Thymus (tissue), 11 donors: ENCODE measurements around the gene SPTBN1. TPM values are rescaled to one million over a fixed set of nuclear protein-coding genes. Genes with fewer than 3 reads are reported as not detected.
A peak's percentile ranks its signal among the peaks of the same experiment; 100 is the strongest.
"Not testable (repeated sequence)": the region's sequence is repeated elsewhere in the genome, so short reads cannot be mapped to it uniquely, and the experiment has no call there.

Experiments
- DNase-seq, 9 donors: peaks; one replicate each; pipeline ENCODE4 v3.0.0-alpha.2; 2013; ENCODE audit warnings: low spot score in 9 of 9, low read depth in 6 of 9, missing footprints in 1 of 9
- H3K27ac ChIP-seq, 2 donors: one replicate each; pipeline ENCODE4 v1.5.1; 2013; ENCODE audit warnings: control low read depth in 1 of 2, low read depth in 1 of 2, low read length in 1 of 2, mild to moderate bottlenecking in 1 of 2, moderate library complexity in 1 of 2
- H3K27me3 ChIP-seq, 2 donors: one replicate each; pipeline ENCODE4 v1.5.1; 2013; ENCODE audit warnings: low read length in 1 of 2; ENCODE audit not compliant: control insufficient read depth in 2 of 2, insufficient read depth in 1 of 2
- H3K36me3 ChIP-seq, 2 donors: one replicate each; pipeline ENCODE4 v1.5.1; 2013; ENCODE audit warnings: low read length in 1 of 2, mild to moderate bottlenecking in 1 of 2, moderate library complexity in 1 of 2; ENCODE audit not compliant: control insufficient read depth in 2 of 2, insufficient read depth in 2 of 2
- H3K4me1 ChIP-seq, 2 donors: one replicate each; pipeline ENCODE4 v1.5.1; 2013; ENCODE audit warnings: low read length in 2 of 2; ENCODE audit not compliant: control insufficient read depth in 2 of 2, insufficient read depth in 2 of 2
- H3K4me3 ChIP-seq, 2 donors: one replicate each; pipeline ENCODE4 v1.5.1; 2013; ENCODE audit warnings: low read length in 2 of 2, control low read depth in 1 of 2, mild to moderate bottlenecking in 1 of 2
- H3K9me3 ChIP-seq, 2 donors: one replicate each; pipeline ENCODE4 v1.5.1; 2013; ENCODE audit warnings: low read length in 1 of 2, mild to moderate bottlenecking in 1 of 2; ENCODE audit not compliant: control insufficient read depth in 2 of 2, insufficient read depth in 1 of 2
- WGBS: extraction: QIAGEN DNeasy Blood & Tissue Kit; methylation state at CpG from one replicate; pipeline ENCODE4 v1.1.7; 2013; 5-methylcytosine and 5-hydroxymethylcytosine counted together
- polyA plus RNA-seq: library from polyadenylated mRNA; stranded (reverse); fragments of 200-250 nt; gene quantifications from one replicate; pipeline ENCODE4 v1.2.3, GENCODE V29; 2013
- total RNA-seq: library from RNA; stranded (reverse); fragments of 120-200 nt; gene quantifications from one replicate; pipeline ENCODE4 v1.2.4, GENCODE V29; 2013
- donor health status: healthy.

SPTBN1 gene
- total and polyA plus RNA-seq, 2 donors, result 37.1 to 74.4 TPM

DNA sequence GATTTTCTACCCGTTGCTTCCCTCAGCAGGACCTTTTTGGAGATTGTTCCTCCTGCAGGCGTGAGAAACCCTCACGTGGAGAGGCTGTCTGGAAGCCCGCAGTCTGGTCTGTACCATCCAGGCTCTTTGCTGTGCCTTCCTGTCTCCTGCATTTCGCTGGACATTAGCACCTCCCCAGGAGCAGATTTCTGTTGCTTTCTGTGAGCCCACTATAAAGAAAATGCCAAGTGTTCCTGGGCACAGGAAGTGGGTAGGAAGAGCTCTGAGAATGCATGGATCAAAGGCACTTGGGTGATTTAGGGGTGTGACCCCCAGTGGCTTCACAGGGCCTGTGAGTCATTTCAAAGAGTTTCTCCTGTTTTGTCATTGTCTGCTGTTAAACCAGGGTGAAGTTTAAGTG is 27.3 kb downstream of the SPTBN1 start:
- Histone ChIP-seq H3K4me1 (peaks cover 0 to 3% of the 10 kb centered on the region in 2 donors), H3K4me3 (no peak overlapping the region), H3K27ac (no peak overlapping the region)

GRCh38 chr2:54485756-54486155 is 29.6 kb downstream of the SPTBN1 start:
- not testable (repeated sequence) for H3K4me3 ChIP-seq, H3K27me3 ChIP-seq, DNase-seq, H3K4me1 ChIP-seq, H3K36me3 ChIP-seq, H3K9me3 ChIP-seq, H3K27ac ChIP-seq
- 98% methylated on average over 33 of the region's 35 CpGs for WGBS

More for the DNA sequence above, 27.3 kb downstream of the SPTBN1 start:
- DNase-seq, result no peak
- H3K27me3 ChIP-seq, result no peaks in the 10 kb centered on the region
- no peaks in the 10 kb centered on the region for H3K36me3 ChIP-seq
- 96% methylated on average over 5 of the region's 5 CpGs for WGBS
- no peaks in the 10 kb centered on the region for H3K9me3 ChIP-seq

- Histone ChIP-seq H3K27me3 (no peaks in the 10 kb centered on the region), H3K4me3 (no peak overlapping the region), H3K9me3 (no peaks in the 10 kb centered on the region), H3K27ac (no peak overlapping the region), H3K36me3 (no peaks in the 10 kb centered on the region), H3K4me1 (peaks cover 0 to 3% of the 10 kb centered on the region in 2 donors)
- WGBS, result 96% methylated on average over 4 of the region's 4 CpGs
- no peak for DNase-seq
Measured at GRCh38 chr2:54486766-54487165, 30.6 kb downstream of the SPTBN1 start.

DNA sequence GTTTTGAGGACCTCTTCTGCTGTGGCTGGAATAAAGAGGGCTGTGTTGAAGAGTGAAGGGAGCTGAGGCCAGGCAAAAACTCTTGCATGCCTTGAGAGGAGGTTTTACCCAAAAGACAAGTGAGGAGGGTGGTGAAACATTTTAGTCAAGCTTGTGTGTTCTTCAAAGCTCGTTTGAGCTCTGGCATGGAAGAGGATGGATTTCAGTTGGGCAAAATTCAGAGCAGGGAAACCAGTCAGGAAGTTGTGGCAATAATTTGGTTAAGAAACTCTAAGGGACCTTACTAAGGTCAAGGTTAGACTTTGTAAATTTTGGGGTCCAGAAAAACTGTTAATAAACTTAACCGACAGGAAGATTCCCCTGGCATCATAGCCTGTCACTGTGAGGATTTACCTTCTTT is 34.7 kb downstream of the SPTBN1 start:
- Histone ChIP-seq H3K4me1 (no peaks in the 10 kb centered on the region), H3K27ac (no peak overlapping the region), H3K9me3 (no peaks in the 10 kb centered on the region), H3K36me3 (no peaks in the 10 kb centered on the region), H3K27me3 (no peaks in the 10 kb centered on the region), H3K4me3 (no peak overlapping the region)
- DNase-seq, result no peak
- WGBS, result 62% methylated on average over 2 of the region's 2 CpGs

GRCh38 chr2:54492335-54492734 is 36.2 kb downstream of the SPTBN1 start:
- Histone ChIP-seq H3K9me3 (no peaks in the 10 kb centered on the region), H3K4me3 (no peak overlapping the region), H3K36me3 (no peaks in the 10 kb centered on the region), H3K27me3 (no peaks in the 10 kb centered on the region), H3K4me1 (peaks cover 0 to under 1% of the 10 kb centered on the region in 2 donors), H3K27ac (no peak overlapping the region)
- WGBS, result 98% methylated on average over 2 of the region's 2 CpGs
- no peak for DNase-seq

- no peak overlapping the region for H3K27ac ChIP-seq
- 93% methylated on average over 3 of the region's 3 CpGs for WGBS
- no peaks in the 10 kb centered on the region for H3K9me3 ChIP-seq
- H3K4me1 ChIP-seq, result peaks cover 0 to 9% of the 10 kb centered on the region in 2 donors
- no peaks in the 10 kb centered on the region for H3K36me3 ChIP-seq
- DNase-seq, result no peak
- H3K27me3 ChIP-seq, result no peaks in the 10 kb centered on the region
- H3K4me3 ChIP-seq, result no peak overlapping the region
Measured at GRCh38 chr2:54494087-54494486, 38.0 kb downstream of the SPTBN1 start.

- DNase-seq, result peak in 2 of 9 donors; percentile 16 to 45
- Histone ChIP-seq H3K4me3 (no peak overlapping the region), H3K4me1 (peaks cover 0 to 9% of the 10 kb centered on the region in 2 donors), H3K27ac (no peak overlapping the region), H3K9me3 (no peaks in the 10 kb centered on the region), H3K27me3 (no peaks in the 10 kb centered on the region), H3K36me3 (no peaks in the 10 kb centered on the region)
- WGBS, result 29% methylated on average over 4 of the region's 4 CpGs
Measured at GRCh38 chr2:54496920-54497319, 40.8 kb downstream of the SPTBN1 start.

DNA sequence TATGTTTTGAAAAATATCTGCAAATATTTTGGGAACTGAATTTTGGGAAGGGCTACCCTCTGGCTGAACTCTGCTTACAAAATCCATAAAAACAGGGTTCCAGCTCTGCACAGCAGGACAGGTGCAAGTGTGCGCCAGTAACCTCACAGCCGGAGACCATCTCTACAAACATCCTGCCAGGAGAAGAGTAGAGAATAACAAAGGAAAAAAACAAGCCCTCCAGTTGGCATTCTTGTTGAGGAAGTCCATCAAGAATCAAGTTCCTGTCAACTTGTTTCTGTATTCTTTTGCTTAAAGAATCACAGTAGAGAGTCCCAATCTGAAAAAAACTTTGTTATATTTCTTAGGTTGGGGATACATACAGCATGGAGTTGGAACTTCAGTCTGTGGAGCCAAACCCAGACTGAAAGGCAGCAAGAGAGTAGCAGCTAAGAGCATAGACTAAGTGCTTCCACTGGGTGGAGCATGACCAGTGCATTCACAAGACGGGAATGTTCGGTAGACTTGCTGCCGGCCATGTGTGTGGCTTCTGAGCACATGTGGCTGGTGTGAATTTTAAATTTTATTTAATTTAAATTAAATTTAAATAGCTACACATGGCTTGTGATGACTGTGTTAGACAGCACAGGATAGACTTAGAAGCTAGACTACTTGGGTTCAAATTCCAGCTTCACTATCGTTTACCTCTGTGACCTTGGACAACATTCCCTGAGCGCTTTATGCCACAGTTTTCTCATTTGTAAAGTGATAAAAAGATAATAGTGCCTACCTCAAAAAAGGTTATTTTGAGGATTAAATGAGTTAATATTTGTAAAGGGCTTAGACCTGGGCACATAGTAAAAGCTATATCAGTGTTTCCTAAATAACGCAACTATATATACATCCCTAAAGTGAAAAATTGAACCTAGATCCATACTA is 41.9 kb downstream of the SPTBN1 start:
- Histone ChIP-seq H3K27ac (no peak overlapping the region), H3K36me3 (no peaks in the 10 kb centered on the region), H3K4me1 (peaks cover 0 to 14% of the 10 kb centered on the region in 2 donors), H3K4me3 (no peak overlapping the region), H3K27me3 (no peaks in the 10 kb centered on the region), H3K9me3 (no peaks in the 10 kb centered on the region)
- peak in 1 of 9 donors; percentile 15 for DNase-seq
- WGBS, result 95% methylated on average over 8 of the region's 8 CpGs

DNA sequence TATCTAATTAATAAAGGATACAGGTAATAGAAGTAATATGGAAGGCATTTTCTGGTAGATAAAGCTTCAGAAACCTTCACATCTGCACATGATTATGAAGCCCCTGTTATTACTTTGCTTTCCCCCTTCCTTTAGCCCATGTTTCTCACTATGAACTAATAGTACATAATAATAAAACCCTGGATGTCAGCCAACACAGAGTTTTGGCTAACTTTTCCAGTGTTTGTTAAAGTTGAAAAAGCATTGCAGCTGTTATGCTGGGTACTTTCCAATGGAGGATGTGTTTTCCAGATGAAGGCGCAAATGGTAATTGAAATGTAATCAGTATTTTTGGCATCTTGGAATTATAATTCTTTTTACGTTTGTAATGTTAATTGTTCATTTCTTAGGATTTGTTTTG is 43.5 kb downstream of the SPTBN1 start:
- Histone ChIP-seq H3K27me3 (no peaks in the 10 kb centered on the region), H3K4me1 (peaks cover 0 to 15% of the 10 kb centered on the region in 2 donors), H3K4me3 (no peak overlapping the region), H3K27ac (no peak overlapping the region), H3K36me3 (no peaks in the 10 kb centered on the region), H3K9me3 (no peaks in the 10 kb centered on the region)
- 94% methylated on average over 2 of the region's 2 CpGs for WGBS
- DNase-seq, result no peak
